Astrocyte of the spinal cord (primary cell): ENCODE results near the gene MUS81.
"Not testable (repeated sequence)": the region's sequence is repeated elsewhere in the genome, so short reads cannot be mapped to it uniquely, and the experiment has no call there.

Experiments used
- DNase-seq: peaks from one replicate; pipeline ENCODE4 v3.0.0; 2011; ENCODE audit warnings: low read depth, low spot score
- H3K4me3 ChIP-seq: 2 replicates; pipeline ENCODE4 v1.5.1; 2011; ENCODE audit warnings: low read depth, mild to moderate bottlenecking, low read length, moderate library complexity
- in situ Hi-C: cut with HindIII; loops from 2 replicates; pipeline ENCODE4 v1.10.0; 2017; ENCODE audit warnings: low sequenced_read_pairs
- TF ChIP-seq, protein P1 (sequence below): IDR thresholded peaks from 2 replicates; pipeline ENCODE4 v1.5.1; 2012; ENCODE audit warnings: low read depth, mild to moderate bottlenecking, low read length, inconsistent platforms

MUS81 gene

DNA sequence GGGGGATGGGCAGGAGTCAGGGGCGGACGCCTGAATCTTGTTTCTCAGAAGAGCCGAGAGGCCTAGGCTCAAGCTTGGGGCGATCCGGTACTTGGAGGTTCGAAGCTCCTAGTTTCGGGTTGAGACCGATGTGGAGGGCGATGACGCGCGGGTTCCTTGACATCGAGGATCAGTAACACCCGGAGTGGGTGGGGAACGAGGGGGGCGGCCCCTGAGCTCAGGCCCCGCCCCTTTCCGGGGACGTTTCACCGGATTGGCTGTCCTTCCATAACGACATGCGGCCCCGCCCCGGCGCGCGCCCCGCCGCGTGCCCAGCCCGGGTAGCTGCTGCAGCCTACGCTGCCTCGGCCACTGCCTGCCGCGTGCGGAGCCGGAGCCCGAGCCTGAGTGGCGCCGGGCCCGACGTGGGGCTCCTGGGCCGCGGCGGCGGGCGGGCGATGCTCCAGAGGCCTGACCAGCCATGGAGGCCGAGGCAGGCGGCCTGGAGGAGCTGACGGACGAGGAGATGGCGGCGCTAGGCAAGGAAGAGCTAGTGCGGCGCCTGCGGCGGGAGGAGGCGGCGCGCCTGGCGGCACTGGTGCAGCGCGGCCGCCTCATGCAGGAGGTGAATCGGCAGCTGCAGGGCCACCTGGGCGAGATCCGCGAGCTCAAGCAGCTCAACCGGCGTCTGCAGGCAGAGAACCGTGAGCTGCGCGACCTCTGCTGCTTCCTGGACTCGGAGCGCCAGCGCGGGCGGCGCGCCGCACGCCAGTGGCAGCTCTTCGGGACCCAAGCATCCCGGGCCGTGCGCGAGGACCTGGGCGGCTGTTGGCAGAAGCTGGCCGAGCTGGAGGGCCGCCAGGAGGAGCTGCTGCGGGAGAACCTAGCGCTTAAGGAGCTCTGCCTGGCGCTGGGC is 30.3 kb downstream of the MUS81 start, which contains the start of gene CCDC85B:
Gene CCDC85B, plus strand, starts transcription at position 350 of the 895 bp plus-strand sequence. Its CDS starts 111 bp downstream, at position 461.
- in situ Hi-C loops, result no loop called here
- H3K4me3 ChIP-seq, result peak within 1 kb of the TSS; percentile 65
- peak; percentile 97 for DNase-seq
- TF ChIP-seq, protein P1, sequence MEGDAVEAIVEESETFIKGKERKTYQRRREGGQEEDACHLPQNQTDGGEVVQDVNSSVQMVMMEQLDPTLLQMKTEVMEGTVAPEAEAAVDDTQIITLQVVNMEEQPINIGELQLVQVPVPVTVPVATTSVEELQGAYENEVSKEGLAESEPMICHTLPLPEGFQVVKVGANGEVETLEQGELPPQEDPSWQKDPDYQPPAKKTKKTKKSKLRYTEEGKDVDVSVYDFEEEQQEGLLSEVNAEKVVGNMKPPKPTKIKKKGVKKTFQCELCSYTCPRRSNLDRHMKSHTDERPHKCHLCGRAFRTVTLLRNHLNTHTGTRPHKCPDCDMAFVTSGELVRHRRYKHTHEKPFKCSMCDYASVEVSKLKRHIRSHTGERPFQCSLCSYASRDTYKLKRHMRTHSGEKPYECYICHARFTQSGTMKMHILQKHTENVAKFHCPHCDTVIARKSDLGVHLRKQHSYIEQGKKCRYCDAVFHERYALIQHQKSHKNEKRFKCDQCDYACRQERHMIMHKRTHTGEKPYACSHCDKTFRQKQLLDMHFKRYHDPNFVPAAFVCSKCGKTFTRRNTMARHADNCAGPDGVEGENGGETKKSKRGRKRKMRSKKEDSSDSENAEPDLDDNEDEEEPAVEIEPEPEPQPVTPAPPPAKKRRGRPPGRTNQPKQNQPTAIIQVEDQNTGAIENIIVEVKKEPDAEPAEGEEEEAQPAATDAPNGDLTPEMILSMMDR, result no peak

DNA sequence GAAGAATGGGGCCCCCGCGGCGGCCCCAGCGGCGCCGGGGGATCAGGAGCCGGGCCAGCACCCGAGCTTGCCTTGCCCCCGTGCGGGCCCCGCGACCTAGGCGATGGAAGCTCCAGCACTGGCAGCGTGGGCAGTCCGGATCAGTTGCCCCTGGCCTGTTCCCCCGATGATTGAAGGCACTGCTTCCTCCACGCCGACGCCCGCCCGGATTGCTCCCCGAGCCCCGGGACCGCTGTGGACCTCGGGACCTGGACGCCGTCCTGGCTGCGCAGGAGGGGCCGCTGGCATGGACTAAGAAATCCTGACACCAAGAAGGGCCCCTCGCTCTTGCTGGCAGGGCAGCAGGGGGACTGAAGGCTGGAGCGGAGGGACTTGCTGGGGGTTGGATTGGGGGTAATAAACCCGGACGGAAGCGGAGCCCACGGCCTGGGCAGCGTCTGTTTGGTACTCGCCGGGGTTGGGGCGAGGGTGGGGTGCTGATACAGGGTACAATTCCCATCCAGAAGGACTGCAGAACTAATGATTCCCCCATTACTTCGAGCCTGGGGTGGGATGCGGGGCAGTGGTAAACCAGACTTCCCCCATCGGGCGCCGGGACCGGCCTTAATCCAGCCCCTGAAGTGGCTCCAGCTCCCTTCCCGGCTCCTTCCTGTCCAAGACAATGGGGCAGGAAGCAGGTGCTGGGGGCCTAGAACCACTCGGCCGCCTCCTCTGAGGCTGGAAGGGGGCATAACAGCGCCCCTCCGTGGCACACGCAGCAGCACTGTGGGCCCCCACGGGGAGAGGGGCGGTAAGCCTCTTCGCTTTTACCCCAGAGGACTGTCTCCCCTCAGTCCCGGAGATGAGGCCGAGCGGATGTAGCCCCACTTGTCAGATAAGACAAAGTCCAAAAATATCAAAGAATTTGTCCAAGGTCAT is 31.2 kb downstream of the MUS81 start:
- in situ Hi-C loops, result no loop called here
- peak; percentile 37 for DNase-seq
- TF ChIP-seq, protein P1, result peak; percentile 37
- peak overlapping the region; percentile 59 for H3K4me3 ChIP-seq

DNA sequence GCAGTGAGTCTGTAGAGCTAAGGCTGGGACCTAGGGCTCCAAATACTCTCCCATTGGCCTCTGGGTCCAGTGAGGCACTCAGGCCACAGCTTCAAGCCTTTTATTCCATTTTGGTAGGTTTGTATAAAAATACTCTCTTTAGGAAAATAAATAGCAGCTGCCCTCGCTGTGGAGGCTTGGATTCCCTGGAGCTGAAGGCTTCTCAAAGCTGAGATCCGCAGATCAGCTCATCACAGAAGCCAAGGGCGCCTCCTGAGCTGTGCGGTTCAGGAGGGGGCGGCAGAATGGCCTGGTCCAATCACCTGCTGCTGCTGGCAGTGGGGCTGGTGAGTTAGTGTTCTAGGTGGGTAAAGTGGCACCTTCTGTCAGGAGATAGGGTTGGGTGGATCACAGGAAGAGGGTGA is 31.9 kb downstream of the MUS81 start:
- H3K4me3 ChIP-seq, result peak overlapping the region; percentile 59
- in situ Hi-C loops, DNase-seq: not testable (repeated sequence)

DNA sequence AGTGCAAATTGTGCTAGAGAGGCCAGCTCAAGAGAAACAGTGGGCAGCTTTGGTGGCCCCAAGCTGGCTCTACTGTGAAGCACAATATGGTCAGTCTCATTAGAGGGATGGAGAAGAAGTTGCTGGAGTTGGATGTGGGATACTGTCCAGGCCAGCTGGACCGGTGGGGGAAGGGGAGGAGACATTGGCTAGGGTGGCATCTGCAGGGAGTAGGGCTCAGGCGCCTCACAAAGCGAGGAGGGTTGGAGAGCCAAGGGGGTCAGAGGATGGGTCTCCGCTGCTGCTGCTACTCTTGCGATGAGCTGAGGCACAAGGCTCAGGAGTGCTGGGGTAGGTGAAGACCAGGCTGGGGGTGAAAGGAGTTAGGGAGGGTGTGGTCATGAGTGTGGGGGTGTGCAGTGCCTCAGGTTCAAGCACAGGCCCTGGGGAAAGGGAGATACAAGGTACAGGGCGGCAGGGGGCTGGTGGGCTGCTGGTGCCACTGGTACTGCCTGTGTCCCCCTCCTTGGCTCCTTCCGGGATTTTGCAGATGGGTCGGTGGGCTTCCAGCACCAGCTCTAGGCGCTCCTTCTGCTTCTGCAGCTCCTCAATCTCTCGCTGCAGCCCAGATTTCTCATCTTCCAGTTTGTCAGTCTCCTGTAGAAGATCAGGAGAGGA is 32.6 kb downstream of the MUS81 start:
- in situ Hi-C loops, result no loop called here
- no peak for DNase-seq
- H3K4me3 ChIP-seq, result no peak overlapping the region
- TF ChIP-seq, protein P1, result no peak

DNA sequence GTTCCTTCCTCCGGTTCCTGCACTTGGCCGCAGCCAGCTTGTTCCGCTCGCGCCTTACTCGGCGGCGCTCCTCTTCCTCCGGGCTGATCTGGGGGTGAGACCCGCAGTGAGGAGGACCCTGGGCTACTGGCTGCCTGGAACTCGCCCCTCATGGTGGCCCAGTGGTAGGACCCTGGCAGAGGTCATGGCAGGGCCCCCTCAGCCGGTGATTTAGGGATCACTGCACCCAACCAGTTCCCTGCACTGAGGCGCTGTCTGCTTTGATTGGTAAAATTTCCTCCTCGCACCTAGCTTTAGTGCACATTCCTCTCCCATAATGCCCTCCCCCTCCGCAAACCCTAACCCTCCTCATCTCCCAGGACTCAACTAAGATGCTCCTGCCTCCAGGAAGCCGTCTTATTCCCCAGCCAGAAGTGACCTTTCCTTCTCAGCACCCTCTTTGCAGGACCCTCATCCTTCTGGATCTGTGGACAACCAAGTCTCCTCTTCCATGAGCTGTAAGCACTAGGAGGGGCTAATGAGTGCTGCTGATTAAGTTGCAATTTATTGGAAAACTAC is 33.9 kb downstream of the MUS81 start:
- TF ChIP-seq, protein P1, result no peak
- DNase-seq, result no peak
- in situ Hi-C loops, result no loop called here
- H3K4me3 ChIP-seq, result no peak overlapping the region

DNA sequence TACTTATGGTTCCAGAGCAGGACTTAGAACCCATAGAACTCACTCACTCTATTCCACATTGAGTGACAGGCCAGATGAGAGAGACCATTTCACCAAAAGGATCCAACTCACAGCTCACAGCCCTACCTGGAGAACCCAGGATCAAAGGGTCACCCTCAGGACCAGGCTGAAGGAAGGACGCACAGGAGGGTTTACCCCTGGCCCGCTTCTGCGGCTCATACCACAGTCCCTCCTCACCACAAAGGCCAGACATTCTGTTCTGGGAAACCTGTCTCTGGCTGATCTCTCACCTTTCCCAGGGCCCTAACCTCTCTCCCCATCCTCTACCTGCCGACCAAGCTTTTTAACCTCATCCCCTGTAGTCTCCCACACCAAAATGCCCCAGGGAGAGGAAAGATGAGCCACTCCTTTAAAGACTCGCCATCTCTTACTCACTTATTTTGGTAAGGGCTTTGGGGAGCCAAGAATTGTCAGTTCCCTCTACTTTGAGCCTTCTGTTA is 35.3 kb downstream of the MUS81 start:
- no peak for DNase-seq
- TF ChIP-seq, protein P1, result no peak
- no peak overlapping the region for H3K4me3 ChIP-seq
- in situ Hi-C loops, result no loop called here
